C4-2B (cell line): ENCODE results near the gene SLC38A6.

Experiments
- CTCF ChIP-seq: fragments of 450-650 bp; conservative IDR thresholded peaks from 2 replicates; pipeline ENCODE4 v1.5.1; 2017; ENCODE audit warnings: mild to moderate bottlenecking
- ZFX ChIP-seq: fragments of 450-650 bp; IDR thresholded peaks from 2 replicates; pipeline ENCODE4 v1.6.1; 2017

DNA sequence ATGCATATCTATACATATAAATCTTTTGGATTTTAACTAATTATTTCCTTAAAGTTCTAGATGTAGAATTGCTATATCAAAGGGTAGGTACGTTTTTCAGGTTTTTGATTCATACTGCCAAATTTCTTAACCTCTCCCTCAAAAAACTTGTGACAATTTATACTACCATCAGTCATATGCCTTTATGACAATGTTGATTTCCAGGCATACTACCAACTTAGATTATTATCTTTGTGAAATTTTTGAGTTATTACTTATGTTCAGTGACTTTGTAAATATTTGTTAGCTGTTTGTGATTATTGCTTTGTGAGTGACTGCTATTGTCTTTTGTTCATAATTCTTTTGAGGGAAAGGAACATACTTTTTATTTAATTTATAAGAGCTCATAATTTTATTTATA, 107.0 kb downstream of the SLC38A6 start:
- TF ChIP-seq CTCF (no peak), ZFX (no peak)
